Effector memory CD4-positive, alpha-beta T cell (primary cell): ENCODE measurements around the gene TIAM1.

Experiments used
- DNase-seq, 3 donors: peaks; one replicate each; pipeline ENCODE4 v3.0.0-alpha.2; 2020
- H3K27ac ChIP-seq: 2 replicates; pipeline ENCODE4 v1.7.0; 2013; ENCODE audit warnings: mild to moderate bottlenecking, low read length, moderate library complexity; ENCODE audit not compliant: insufficient read depth, poor library complexity, severe bottlenecking
- H3K27me3 ChIP-seq: replicated peaks from 2 replicates; pipeline ENCODE4 v1.7.0; 2013; ENCODE audit warnings: mild to moderate bottlenecking, low read length; ENCODE audit not compliant: insufficient read depth, control insufficient read depth, poor library complexity, severe bottlenecking
- H3K36me3 ChIP-seq: 2 replicates; pipeline ENCODE4 v1.7.0; 2013; ENCODE audit warnings: mild to moderate bottlenecking, low read length, moderate library complexity; ENCODE audit not compliant: control insufficient read depth, insufficient read depth
- H3K4me1 ChIP-seq: 2 replicates; pipeline ENCODE4 v1.7.0; 2013; ENCODE audit warnings: low read length, mild to moderate bottlenecking; ENCODE audit not compliant: control insufficient read depth, insufficient read depth, poor library complexity, severe bottlenecking
- H3K4me3 ChIP-seq: 2 replicates; pipeline ENCODE4 v1.7.0; 2013; ENCODE audit warnings: low read length, low read depth, mild to moderate bottlenecking; ENCODE audit not compliant: insufficient read depth, poor library complexity, severe bottlenecking
- H3K9me3 ChIP-seq: 2 replicates; pipeline ENCODE4 v1.7.0; 2013; ENCODE audit warnings: mild to moderate bottlenecking, low read length, moderate library complexity; ENCODE audit not compliant: control insufficient read depth

TIAM1 gene

DNA sequence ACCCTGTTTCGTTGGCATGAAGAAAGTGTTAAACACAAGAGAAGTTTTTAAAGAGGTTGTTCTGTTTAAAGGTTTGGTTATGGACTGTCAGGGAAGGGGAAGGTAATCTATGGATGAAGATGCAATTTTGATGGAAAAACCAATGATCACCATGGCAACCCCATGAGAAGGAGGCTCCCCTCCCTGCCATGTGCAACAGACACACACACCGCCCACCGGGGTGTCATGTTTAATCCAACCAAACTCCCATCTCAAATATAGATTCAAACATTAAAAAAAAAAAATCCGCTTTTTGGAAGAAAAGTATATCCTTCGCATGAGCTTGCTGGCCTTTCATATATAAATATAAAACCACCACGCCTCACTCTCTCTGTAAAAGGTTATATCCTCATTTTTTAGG is 224.9 kb downstream of the TIAM1 start:
- H3K27me3 ChIP-seq: no peaks in the 10 kb centered on the region

DNA sequence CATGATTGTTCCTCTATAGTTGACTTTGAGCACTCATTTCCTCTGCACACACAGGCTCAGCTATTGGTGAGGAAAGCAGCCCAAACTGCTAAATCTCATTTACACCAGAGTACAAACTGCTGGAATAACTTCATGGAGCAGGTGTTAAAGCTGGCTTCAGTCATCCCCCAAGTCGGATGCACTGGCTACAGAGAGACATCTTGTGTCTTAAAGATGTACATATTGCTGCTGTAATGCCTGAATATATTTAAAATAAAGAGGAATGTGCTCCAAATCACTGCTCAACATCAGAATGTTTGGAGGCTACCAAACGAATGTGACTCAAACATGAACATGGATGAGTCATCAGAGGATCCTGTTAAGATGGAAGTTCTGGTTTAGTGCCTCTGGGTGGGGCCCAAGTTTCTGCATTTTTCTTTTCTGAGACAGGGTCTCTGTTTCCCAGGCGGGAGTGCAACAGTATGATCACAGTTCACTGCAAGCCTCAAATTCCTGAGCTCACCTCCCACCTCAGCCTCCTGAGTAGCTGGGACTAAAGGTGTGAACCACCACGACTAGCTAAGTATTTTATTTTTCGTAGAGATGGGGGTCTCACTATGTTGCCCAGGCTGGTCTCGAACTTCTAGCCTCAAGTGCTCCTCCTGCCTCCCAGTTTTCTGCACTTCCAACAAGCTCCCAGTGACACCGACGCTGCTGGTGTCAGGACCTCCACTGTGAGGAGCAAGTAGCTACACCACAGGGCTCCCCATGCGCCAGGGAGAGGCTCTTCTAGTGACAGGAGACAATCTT is 226.7 kb downstream of the TIAM1 start:
- H3K27ac ChIP-seq: no peak overlapping the region
- H3K4me1 ChIP-seq: no peaks in the 10 kb centered on the region
- peaks cover 38% of the 10 kb centered on the region for H3K36me3 ChIP-seq
- no peaks in the 10 kb centered on the region for H3K27me3 ChIP-seq
- DNase-seq: no peak
- no peak overlapping the region for H3K4me3 ChIP-seq
- H3K9me3 ChIP-seq: no peaks in the 10 kb centered on the region

More for the DNA sequence above, 224.9 kb downstream of the TIAM1 start:
- no peak overlapping the region for H3K27ac ChIP-seq
- H3K36me3 ChIP-seq: peaks cover 54% of the 10 kb centered on the region
- DNase-seq: no peak
- H3K4me3 ChIP-seq: no peak overlapping the region
- no peaks in the 10 kb centered on the region for H3K9me3 ChIP-seq
- H3K4me1 ChIP-seq: no peaks in the 10 kb centered on the region

DNA sequence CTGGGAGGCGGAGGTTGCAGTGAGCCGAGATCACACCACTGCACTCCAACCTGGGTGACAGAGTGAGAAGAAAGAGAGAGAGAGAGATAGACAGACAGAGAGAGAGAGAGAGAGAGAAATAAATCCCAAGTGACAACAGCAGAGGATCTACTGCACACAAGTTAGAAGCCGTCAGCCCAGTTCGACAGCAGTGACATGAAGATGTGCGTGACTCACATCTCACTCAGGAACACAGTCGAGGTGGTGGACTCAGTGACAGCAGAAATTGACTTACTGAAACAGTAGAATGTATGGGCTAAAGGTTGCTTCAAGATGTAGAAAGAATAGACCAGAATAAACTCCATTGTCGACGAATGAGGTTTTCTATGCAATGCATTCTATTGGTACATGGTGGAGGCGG is 228.8 kb downstream of the TIAM1 start:
- no peak overlapping the region for H3K4me3 ChIP-seq
- DNase-seq: no peak
- H3K9me3 ChIP-seq: no peaks in the 10 kb centered on the region
- H3K4me1 ChIP-seq: no peaks in the 10 kb centered on the region
- no peaks in the 10 kb centered on the region for H3K27me3 ChIP-seq
- H3K27ac ChIP-seq: no peak overlapping the region
- peaks cover 17% of the 10 kb centered on the region for H3K36me3 ChIP-seq

- H3K27me3 ChIP-seq: no peaks in the 10 kb centered on the region
- no peak overlapping the region for H3K4me3 ChIP-seq
- no peaks in the 10 kb centered on the region for H3K9me3 ChIP-seq
- no peaks in the 10 kb centered on the region for H3K4me1 ChIP-seq
- no peak overlapping the region for H3K27ac ChIP-seq
- no peaks in the 10 kb centered on the region for H3K36me3 ChIP-seq
- no peak for DNase-seq
Measured at GRCh38 chr21:31111093-31111492, 233.0 kb downstream of the TIAM1 start.

GRCh38 chr21:31110430-31110829 is 233.6 kb downstream of the TIAM1 start:
- no peaks in the 10 kb centered on the region for H3K27me3 ChIP-seq
- H3K27ac ChIP-seq: no peak overlapping the region
- H3K4me1 ChIP-seq: no peaks in the 10 kb centered on the region
- DNase-seq: no peak
- H3K9me3 ChIP-seq: no peaks in the 10 kb centered on the region
- no peak overlapping the region for H3K4me3 ChIP-seq
- H3K36me3 ChIP-seq: no peaks in the 10 kb centered on the region

GRCh38 chr21:31107871-31108270 is 236.2 kb downstream of the TIAM1 start:
- DNase-seq: no peak
- Histone ChIP-seq H3K9me3 (no peaks in the 10 kb centered on the region), H3K36me3 (no peaks in the 10 kb centered on the region), H3K27ac (no peak overlapping the region), H3K4me1 (peaks cover 10% of the 10 kb centered on the region), H3K27me3 (no peaks in the 10 kb centered on the region), H3K4me3 (no peak overlapping the region)

GRCh38 chr21:31107176-31107785 is 236.8 kb downstream of the TIAM1 start:
- no peaks in the 10 kb centered on the region for H3K36me3 ChIP-seq
- no peak overlapping the region for H3K27ac ChIP-seq
- no peak for DNase-seq
- no peaks in the 10 kb centered on the region for H3K9me3 ChIP-seq
- peaks cover 15% of the 10 kb centered on the region for H3K4me1 ChIP-seq
- no peaks in the 10 kb centered on the region for H3K27me3 ChIP-seq
- H3K4me3 ChIP-seq: no peak overlapping the region

DNA sequence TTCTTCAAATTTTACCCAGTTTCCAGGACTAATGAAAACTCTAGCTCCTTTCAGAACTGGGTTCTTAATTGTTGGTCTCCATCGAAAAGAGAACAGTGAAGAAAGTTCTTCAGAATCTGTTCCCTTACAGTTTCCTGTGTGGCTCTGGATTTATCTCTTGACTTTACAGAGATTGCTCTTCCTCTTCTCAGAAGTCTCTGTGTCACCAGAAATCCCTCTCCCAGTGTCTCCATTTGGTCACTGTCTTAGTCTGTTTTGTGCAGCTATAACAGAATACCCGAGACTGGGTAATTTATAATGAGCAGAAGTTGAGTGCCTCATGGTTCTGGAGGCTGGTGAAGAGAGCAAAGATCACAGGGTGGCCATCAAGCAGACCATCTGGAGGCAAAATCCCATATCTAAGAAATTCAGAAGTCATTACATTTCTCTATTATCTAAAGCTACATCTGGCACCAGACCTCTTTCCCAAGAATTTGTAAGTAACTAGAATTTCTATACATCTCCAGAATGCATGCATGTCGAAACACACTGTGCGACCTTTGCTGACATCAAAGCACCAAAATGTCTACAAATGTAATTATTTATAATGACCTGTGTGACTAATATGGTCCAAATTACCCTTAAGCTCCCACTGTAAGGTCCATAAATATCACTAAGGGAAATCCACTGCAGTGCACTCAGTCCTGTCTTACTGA is 240.3 kb downstream of the TIAM1 start:
- Histone ChIP-seq H3K9me3 (no peaks in the 10 kb centered on the region), H3K4me1 (peaks cover 15% of the 10 kb centered on the region), H3K27ac (no peak overlapping the region), H3K4me3 (no peak overlapping the region), H3K36me3 (no peaks in the 10 kb centered on the region), H3K27me3 (no peaks in the 10 kb centered on the region)
- no peak for DNase-seq

DNA sequence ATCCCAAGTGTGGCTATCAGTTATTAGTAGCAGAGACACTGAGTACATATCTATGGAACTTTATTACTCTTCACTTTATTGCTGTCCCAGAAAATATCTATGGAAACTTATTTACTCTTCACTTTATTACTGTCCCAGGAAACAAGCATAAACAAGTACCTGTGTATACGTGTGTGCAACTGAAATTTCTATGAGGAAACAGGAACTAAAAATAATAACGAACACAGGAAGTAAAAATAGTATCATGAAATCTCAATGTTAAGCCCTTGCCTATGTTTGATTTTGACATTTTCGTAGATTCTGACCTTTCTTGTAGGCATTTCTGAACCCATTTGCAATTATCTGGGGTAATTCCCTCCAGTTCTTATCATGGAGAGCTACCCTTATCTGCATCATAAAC is 240.9 kb downstream of the TIAM1 start:
- no peak for DNase-seq
- no peak overlapping the region for H3K4me3 ChIP-seq
- H3K27me3 ChIP-seq: no peaks in the 10 kb centered on the region
- no peaks in the 10 kb centered on the region for H3K36me3 ChIP-seq
- H3K27ac ChIP-seq: peak overlapping the region; percentile 16
- H3K4me1 ChIP-seq: peaks cover 18% of the 10 kb centered on the region
- H3K9me3 ChIP-seq: no peaks in the 10 kb centered on the region

DNA sequence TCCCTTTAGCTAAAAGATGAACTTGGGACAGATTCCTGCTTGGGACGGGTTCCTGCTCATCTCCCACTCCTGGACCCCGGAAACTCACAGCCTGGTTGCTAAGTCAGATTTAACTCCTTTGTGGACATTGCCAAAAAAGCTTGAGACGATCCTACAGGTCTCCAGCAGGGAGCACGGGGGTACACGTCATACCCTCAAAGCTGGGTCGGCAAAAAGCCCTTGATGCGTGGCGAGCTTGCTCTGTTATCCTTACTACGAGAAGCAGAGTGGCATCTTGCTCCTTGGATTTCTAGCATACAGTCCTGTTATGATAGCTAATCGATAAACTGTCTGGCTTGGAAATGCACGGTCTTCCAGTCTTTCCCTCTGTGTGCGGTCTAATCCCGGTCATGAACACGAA is 244.9 kb downstream of the TIAM1 start:
- Histone ChIP-seq H3K9me3 (no peaks in the 10 kb centered on the region), H3K27ac (no peak overlapping the region), H3K36me3 (no peaks in the 10 kb centered on the region), H3K27me3 (no peaks in the 10 kb centered on the region), H3K4me3 (no peak overlapping the region), H3K4me1 (peaks cover 18% of the 10 kb centered on the region)
- no peak for DNase-seq
